ENCODE measurements around the gene ACACA.
"Not testable (repeated sequence)": the region's sequence is repeated elsewhere in the genome, so short reads cannot be mapped to it uniquely, and the experiment has no call there.

The ACACA gene

GRCh38 chr17:37177254-37177870 lies 229.3 kb downstream of the ACACA start:
- DNase-seq (ENCODE audit: low read depth in 3 of 3) = no peak

DNA sequence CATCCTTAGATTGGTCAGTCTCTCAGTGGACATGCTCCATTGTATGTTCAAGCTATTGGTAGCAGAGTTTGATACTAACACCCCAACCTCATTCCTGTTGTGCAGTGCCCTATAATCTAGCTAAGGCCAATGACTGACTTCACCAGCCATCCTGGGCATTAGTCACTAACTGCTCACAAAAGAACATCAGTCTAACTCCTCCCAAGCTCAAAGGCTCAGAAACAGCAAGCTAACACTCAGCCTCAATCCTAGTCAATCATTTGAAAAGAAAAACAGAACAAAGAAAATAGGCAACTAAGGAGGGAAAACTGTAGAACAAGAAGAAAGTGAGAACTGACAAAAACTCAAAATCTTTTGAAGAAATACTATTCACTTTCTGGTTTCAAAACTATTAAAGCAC lies 229.9 kb downstream of the ACACA start:
- DNase-seq (ENCODE audit: low read depth in 3 of 3) = no peak

DNA sequence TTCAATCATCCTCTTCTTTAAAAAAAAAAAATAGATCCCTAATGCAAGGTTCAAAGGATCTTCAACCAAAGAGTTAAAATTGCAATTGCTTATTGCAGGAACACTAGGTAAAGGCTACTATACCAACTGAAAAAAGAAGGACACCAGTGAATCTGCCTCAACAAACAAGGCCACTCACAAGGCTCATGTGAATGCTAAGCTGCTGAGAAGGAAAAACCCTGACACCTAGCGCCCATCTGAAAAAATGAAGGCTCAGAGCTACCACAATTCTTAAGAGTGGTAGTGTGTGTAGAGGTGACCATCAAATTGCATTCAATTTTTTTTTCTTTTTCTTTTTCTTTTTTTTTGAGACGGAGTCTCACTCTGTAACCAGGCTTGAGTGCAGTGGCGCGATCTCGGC lies 232.4 kb downstream of the ACACA start:
- DNase-seq (ENCODE audit: low read depth in 3 of 3) = no peak

GRCh38 chr17:37170881-37171425 lies 235.7 kb downstream of the ACACA start:
- no peak for DNase-seq (ENCODE audit: low read depth in 3 of 3)

- DNase-seq (ENCODE audit: low read depth in 3 of 3) = no peak
Observed at GRCh38 chr17:37168731-37169353, 237.8 kb downstream of the ACACA start.

DNA sequence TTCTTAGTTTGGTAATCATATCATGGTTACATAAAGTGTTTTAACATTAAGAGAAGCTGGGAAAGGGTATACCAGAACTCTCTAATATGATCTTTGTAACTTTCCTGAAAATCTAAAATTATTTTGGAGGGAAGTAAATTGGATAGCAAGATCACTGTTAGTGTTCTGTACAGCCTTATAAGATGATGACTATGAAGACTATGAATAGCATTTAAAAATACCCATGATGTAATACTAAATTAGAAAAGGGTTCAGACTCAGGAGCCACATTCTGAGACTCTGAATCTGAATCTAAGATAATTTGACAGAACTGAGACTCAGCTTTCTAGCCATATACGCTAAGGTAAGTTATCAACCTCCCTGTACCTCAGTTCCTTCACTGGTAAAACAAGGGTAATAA lies 238.9 kb downstream of the ACACA start:
- DNase-seq (ENCODE audit: low read depth in 3 of 3) = no peak

- DNase-seq (ENCODE audit: low read depth in 3 of 3) = no peak
Observed at GRCh38 chr17:37164057-37164456, 242.6 kb downstream of the ACACA start.

GRCh38 chr17:37162800-37163199 lies 243.8 kb downstream of the ACACA start:
- no peak for DNase-seq (ENCODE audit: low read depth in 3 of 3)

GRCh38 chr17:37160944-37161343 lies 245.7 kb downstream of the ACACA start:
- no peak for DNase-seq (ENCODE audit: low read depth in 3 of 3)

DNA sequence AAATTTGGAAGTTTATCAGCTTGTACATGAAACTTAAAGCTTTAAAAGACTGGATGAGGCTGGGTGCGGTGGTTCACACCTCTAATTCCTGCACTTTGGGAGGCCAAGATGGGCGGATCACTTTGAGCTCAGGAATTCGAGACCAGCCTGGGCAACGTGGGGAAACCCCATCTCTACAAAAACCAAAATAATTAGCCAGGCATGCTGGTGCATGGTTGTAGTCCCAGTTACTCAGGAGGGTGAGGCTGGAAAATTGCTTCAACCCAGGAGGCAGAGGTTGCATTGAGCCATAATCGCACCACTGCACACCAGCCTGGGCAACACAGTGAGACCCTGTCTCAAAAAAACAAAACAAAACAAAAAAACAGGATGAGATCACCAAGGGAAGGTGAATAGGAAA lies 248.3 kb downstream of the ACACA start:
- no peak for DNase-seq (ENCODE audit: low read depth in 3 of 3)

GRCh38 chr17:37148156-37148555 lies 258.5 kb downstream of the ACACA start:
- no peak for DNase-seq (ENCODE audit: low read depth in 3 of 3)

DNA sequence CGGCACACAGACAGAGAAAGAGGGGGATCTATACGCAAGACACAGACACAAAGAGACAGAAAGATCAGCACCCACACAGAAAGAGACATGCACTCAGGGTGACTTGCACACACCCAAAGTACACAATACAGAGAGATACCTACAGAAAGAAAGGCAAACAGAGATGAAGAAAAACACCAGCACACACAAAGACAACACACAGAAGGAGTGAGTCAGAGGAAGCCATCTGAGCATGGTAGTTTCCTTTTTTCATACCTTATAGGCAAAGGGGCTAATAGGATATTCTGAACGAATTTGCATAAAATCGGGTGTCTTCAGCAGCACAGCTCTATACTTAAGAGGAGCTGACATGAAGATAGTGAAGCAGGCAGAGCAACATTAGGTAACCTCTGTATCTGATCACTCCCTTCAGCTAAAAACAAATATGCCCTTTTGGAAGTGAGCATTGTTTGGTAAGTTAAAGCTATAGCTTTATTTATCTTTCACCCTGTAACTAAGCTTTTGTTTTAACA lies 259.3 kb downstream of the ACACA start:
- DNase-seq (ENCODE audit: low read depth in 3 of 3) = no peak

GRCh38 chr17:37146086-37147064 lies 260.3 kb downstream of the ACACA start:
- no peak for DNase-seq (ENCODE audit: low read depth in 3 of 3)

GRCh38 chr17:37144075-37144701 lies 262.4 kb downstream of the ACACA start:
- DNase-seq (ENCODE audit: low read depth in 3 of 3) = no peak

DNA sequence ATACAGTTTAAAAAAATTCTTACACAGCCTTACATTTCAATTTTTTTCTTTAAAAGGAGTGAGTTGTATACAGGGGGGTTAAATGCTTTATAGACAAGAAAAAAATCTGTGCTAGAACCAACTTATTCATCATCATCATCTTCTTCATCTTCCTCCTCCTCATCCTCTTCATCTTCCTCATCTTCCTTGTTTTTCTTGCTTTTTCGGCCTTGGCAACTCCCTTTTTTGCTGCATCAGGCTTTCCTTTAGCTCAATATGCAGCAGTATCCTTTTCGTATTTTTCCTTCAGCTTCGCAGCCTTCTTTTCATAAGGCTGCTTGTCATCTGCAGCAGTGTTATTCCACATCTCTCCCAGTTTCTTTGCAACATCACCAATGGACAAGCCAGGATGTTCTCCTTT lies 263.1 kb downstream of the ACACA start:
- not testable (repeated sequence) for DNase-seq (ENCODE audit: low read depth in 3 of 3)

DNA sequence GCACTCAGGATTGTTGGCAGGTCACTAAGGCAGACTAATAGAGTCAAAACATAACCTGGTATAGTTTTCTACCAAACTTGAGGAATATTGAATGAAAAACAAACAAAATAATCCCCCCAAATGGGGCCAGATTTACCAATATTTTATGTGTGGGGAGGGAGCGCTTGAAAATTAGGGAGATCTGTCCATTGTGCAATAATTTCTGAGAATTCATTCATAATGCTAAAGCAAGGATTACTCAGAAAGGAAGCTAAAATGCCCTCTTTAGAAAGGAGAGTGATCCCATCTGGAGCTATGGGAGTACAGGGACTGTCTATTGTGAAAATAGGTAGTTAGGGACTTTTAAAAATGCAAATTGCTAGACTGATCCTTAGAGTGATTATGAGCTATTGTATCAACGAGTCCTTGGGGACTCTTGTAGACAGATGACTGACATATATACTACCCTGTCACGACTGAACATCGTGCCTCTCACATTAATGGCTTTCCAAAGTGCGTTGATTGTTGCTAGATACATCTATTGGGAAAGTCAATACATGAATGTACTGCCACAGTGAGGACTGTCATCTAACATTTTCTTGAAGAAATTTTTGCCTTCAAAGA lies 264.2 kb downstream of the ACACA start:
- no peak for DNase-seq (ENCODE audit: low read depth in 3 of 3)

DNA sequence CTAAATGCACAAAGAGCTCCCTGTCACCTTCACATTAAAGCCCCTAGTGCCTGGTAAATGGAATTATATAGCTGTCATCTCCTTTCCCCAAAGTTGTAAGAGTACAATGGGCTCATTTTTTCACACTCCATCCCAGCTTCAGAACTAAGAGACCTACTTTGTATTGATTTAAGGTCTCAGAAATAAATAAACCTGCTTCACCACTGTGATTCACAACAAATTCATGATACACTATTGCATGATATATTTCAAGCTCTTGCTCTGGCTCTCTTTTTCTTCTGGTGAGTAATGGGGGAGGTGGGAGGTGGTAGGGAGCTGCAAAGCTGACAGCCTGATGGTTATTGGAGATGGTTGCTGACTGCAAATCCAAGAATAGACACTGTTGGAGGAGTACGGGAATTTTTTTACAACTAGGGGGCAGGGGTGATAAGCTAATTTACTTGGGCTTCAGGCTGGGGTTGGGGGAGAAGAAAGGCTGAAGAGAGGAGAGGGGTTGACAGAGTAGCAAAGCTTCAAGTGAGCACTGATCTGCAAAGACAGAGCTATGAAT lies 268.0 kb downstream of the ACACA start:
- no peak for DNase-seq (ENCODE audit: low read depth in 3 of 3)

DNA sequence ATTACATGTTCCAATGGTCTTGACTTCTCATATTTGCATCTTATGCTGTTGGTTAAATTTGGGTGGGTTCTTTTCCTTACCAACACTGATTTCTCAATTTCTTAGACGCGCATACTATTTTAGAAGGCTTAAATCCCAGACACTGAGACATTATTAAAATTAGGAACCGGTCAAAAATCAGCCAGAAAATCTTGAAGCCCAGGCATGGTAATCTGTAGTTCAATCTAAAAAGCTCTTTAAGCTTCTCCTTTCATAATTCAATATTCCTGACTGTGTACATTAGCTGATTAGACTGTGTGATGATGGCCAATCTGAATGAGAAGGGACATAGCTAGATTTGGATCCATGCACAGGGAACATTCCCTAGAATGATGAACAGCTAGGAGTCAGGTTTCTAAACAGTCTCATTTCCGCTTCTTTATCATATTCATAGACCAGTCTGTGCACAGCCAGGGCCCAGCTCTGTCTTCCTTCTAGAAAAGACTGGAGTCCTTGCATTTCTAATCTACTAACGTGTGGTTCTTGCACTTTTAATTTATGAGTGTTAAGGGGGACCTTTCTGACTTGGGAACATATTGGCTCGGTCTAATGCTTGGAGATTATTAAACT lies 268.6 kb downstream of the ACACA start:
- DNase-seq (ENCODE audit: low read depth in 3 of 3) = no peak

GRCh38 chr17:37137070-37137610 lies 269.5 kb downstream of the ACACA start:
- no peak for DNase-seq (ENCODE audit: low read depth in 3 of 3)

DNA sequence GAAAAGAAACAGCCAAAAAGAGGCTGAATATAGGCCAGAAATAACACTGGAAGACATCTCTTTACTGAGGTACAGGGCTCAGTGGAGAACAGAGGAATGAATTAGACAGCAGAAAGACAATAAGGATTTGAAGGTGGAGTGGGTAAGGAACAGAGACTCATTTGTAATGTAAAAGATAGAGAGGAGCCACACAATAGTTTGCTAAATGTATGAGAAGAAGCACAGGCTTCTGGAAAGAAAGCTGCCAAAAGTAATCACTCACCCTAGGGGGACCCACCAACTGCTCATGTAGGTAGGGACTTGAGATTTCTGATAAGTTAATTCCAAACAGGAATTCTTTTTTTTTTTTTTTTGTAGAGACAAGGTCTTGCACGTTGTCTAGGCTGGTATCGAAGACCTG lies 271.1 kb downstream of the ACACA start:
- no peak for DNase-seq (ENCODE audit: low read depth in 3 of 3)
